ENCODE data around the gene KIF6.

The KIF6 gene

GRCh38 chr6:39411001-39411400 lies 314.2 kb downstream of the KIF6 start:
- Histone ChIP-seq H3K9me2 (replicated peaks; ENCODE audit: low read depth, low read length) (no peaks in the 10 kb centered on the region), H4K20me1 (ENCODE audit: insufficient read depth, low read length, poor library complexity, severe bottlenecking) (no peaks in the 10 kb centered on the region), H3K79me2 (ENCODE audit: insufficient read depth, low read length) (no peaks in the 10 kb centered on the region), H3F3A (ENCODE audit: low read depth) (no peaks in the 10 kb centered on the region), H3K4me2 (ENCODE audit: low read depth, low read length, poor library complexity, severe bottlenecking) (no peak overlapping the region), H3K4me3 (ENCODE audit: low read length, poor library complexity, severe bottlenecking) (no peak overlapping the region), H3K9me3 (ENCODE audit: insufficient read depth, low read depth, low read length) (no peaks in the 10 kb centered on the region), H3K36me3 (ENCODE audit: insufficient read depth, low read length) (no peaks in the 10 kb centered on the region), H3K27me3 (ENCODE audit: insufficient read depth, low read length, poor library complexity, severe bottlenecking) (no peaks in the 10 kb centered on the region), H3K9ac (ENCODE audit: low read depth, low read length, poor library complexity, severe bottlenecking) (no peak overlapping the region), H2AFZ (ENCODE audit: low read length) (no peak overlapping the region), H3K4me1 (ENCODE audit: insufficient read depth, low read length, poor library complexity, severe bottlenecking) (no peaks in the 10 kb centered on the region)
- TF ChIP-seq CTCF (conservative IDR thresholded peaks at IDR 0.05; ENCODE audit: low read length) (no peak), EZH2phosphoT487 (IDR thresholded peaks at IDR 0.05; ENCODE audit: borderline replicate concordance) (no peak)

GRCh38 chr6:39409889-39410288 lies 315.3 kb downstream of the KIF6 start:
- H3K4me3 ChIP-seq (ENCODE audit: low read length, poor library complexity, severe bottlenecking), result no peak overlapping the region
- H3K36me3 ChIP-seq (ENCODE audit: insufficient read depth, low read length), result no peaks in the 10 kb centered on the region
- H3K9ac ChIP-seq (ENCODE audit: low read depth, low read length, poor library complexity, severe bottlenecking), result no peak overlapping the region
- no peaks in the 10 kb centered on the region for H3K9me2 ChIP-seq (replicated peaks; ENCODE audit: low read depth, low read length)
- H3K4me1 ChIP-seq (ENCODE audit: insufficient read depth, low read length, poor library complexity, severe bottlenecking), result no peaks in the 10 kb centered on the region
- H3K4me2 ChIP-seq (ENCODE audit: low read depth, low read length, poor library complexity, severe bottlenecking), result no peak overlapping the region
- H3K79me2 ChIP-seq (ENCODE audit: insufficient read depth, low read length), result no peaks in the 10 kb centered on the region
- H2AFZ ChIP-seq (ENCODE audit: low read length), result no peak overlapping the region
- H3K27me3 ChIP-seq (ENCODE audit: insufficient read depth, low read length, poor library complexity, severe bottlenecking), result no peaks in the 10 kb centered on the region
- no peaks in the 10 kb centered on the region for H3F3A ChIP-seq (ENCODE audit: low read depth)
- no peak for TF ChIP-seq EZH2phosphoT487 (IDR thresholded peaks at IDR 0.05; ENCODE audit: borderline replicate concordance)
- no peak for TF ChIP-seq CTCF (conservative IDR thresholded peaks at IDR 0.05; ENCODE audit: low read length)
- no peaks in the 10 kb centered on the region for H3K9me3 ChIP-seq (ENCODE audit: insufficient read depth, low read depth, low read length)
- no peaks in the 10 kb centered on the region for H4K20me1 ChIP-seq (ENCODE audit: insufficient read depth, low read length, poor library complexity, severe bottlenecking)

GRCh38 chr6:39407446-39407993 lies 317.7 kb downstream of the KIF6 start:
- Histone ChIP-seq H3K4me1 (ENCODE audit: insufficient read depth, low read length, poor library complexity, severe bottlenecking) (no peaks in the 10 kb centered on the region), H3K27me3 (ENCODE audit: insufficient read depth, low read length, poor library complexity, severe bottlenecking) (no peaks in the 10 kb centered on the region), H3K9me2 (replicated peaks; ENCODE audit: low read depth, low read length) (no peaks in the 10 kb centered on the region), H3K9ac (ENCODE audit: low read depth, low read length, poor library complexity, severe bottlenecking) (no peak overlapping the region), H3K9me3 (ENCODE audit: insufficient read depth, low read depth, low read length) (no peaks in the 10 kb centered on the region), H2AFZ (ENCODE audit: low read length) (no peak overlapping the region), H3K36me3 (ENCODE audit: insufficient read depth, low read length) (no peaks in the 10 kb centered on the region), H3K4me2 (ENCODE audit: low read depth, low read length, poor library complexity, severe bottlenecking) (no peak overlapping the region), H3K4me3 (ENCODE audit: low read length, poor library complexity, severe bottlenecking) (no peak overlapping the region), H3F3A (ENCODE audit: low read depth) (no peaks in the 10 kb centered on the region), H4K20me1 (ENCODE audit: insufficient read depth, low read length, poor library complexity, severe bottlenecking) (no peaks in the 10 kb centered on the region), H3K79me2 (ENCODE audit: insufficient read depth, low read length) (no peaks in the 10 kb centered on the region)
- TF ChIP-seq EZH2phosphoT487 (IDR thresholded peaks at IDR 0.05; ENCODE audit: borderline replicate concordance) (no peak), CTCF (conservative IDR thresholded peaks at IDR 0.05; ENCODE audit: low read length) (no peak)

Data from Loucy (cell line).